ENCODE measurements around the gene RALGPS1.
A peak's percentile ranks its signal among the peaks of the same experiment; 100 is the strongest.
"Not testable (repeated sequence)": the region's sequence is repeated elsewhere in the genome, so short reads cannot be mapped to it uniquely, and the experiment has no call there.

Gene RALGPS1

GRCh38 chr9:127142291-127142690 lies 227.7 kb downstream of the RALGPS1 start:
- DNase-seq = no peak

- DNase-seq = no peak
These were observed 228.4 kb downstream of the RALGPS1 start for GRCh38 chr9:127142931-127143464.

GRCh38 chr9:127143920-127144465 lies 229.4 kb downstream of the RALGPS1 start:
- no peak for DNase-seq

- no peak for DNase-seq
These were observed 230.3 kb downstream of the RALGPS1 start for GRCh38 chr9:127144670-127145445.

GRCh38 chr9:127146841-127147240 lies 232.3 kb downstream of the RALGPS1 start:
- DNase-seq = not testable (repeated sequence)

GRCh38 chr9:127147251-127147650 lies 232.7 kb downstream of the RALGPS1 start:
- DNase-seq = no peak

GRCh38 chr9:127148014-127148413 lies 233.4 kb downstream of the RALGPS1 start:
- DNase-seq = no peak

GRCh38 chr9:127149010-127149409 lies 234.4 kb downstream of the RALGPS1 start:
- DNase-seq = no peak

GRCh38 chr9:127149463-127150390 lies 235.1 kb downstream of the RALGPS1 start:
- DNase-seq = no peak

- no peak for DNase-seq
These were observed 238.9 kb downstream of the RALGPS1 start for GRCh38 chr9:127153501-127153900.

- no peak for DNase-seq
These were observed 239.4 kb downstream of the RALGPS1 start for GRCh38 chr9:127154003-127154389.

- DNase-seq = peak in 1 of 2 donors; percentile 16
These were observed 240.0 kb downstream of the RALGPS1 start for GRCh38 chr9:127154390-127155191.

GRCh38 chr9:127155314-127155960 lies 240.9 kb downstream of the RALGPS1 start:
- DNase-seq = no peak

- no peak for DNase-seq
These were observed 244.3 kb downstream of the RALGPS1 start for GRCh38 chr9:127158786-127159324.

GRCh38 chr9:127159325-127159801 lies 244.8 kb downstream of the RALGPS1 start:
- DNase-seq = no peak

GRCh38 chr9:127159949-127160610 lies 245.5 kb downstream of the RALGPS1 start:
- DNase-seq = no peak

- no peak for DNase-seq
These were observed 246.6 kb downstream of the RALGPS1 start for GRCh38 chr9:127161081-127161624.

- no peak for DNase-seq
These were observed 247.7 kb downstream of the RALGPS1 start for GRCh38 chr9:127162046-127162863.

- no peak for DNase-seq
These were observed 248.3 kb downstream of the RALGPS1 start for GRCh38 chr9:127162864-127163365.

All from stimulated activated CD4-positive, alpha-beta T cell treated with anti-CD3 and anti-CD28 coated beads, Interleukin-2, amount 100 ng/mL, for 24 hours (primary cell).